Measurements from ENCODE around the gene SUSD6.
A peak's percentile ranks its signal among the peaks of the same experiment; 100 is the strongest.
"Not testable (repeated sequence)": the region's sequence is repeated elsewhere in the genome, so short reads cannot be mapped to it uniquely, and the experiment has no call there.

Gene SUSD6

DNA sequence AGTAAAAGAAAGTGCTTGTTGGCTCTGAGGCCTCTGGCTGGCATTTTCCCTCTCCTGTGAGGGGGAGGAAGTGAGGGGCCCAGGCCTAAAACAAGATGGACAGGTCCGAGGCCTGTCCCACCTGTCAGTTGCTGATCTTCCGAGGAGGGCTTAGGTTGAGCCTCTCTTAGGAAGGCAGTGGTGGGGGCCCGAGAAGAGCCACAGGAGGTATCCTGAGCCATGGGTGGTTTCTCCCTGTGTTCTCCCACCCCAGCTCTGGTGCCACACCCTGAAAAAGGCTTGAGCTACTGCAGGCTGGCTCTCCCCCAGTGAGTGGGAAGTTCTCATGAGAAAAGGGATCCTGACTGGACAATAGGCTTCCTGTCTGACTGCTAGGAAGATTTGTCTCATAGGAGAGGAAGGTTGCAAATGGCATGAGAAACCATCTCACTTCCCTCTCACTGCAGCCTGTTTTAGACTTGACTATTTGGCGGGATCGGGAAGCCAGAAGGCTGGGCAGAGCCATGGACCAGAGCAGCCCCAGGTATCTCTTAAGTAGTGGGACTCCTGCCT is 83.4 kb downstream of the SUSD6 start:
- no peak for DNase-seq (ENCODE audit: low read depth, low spot score)

DNA sequence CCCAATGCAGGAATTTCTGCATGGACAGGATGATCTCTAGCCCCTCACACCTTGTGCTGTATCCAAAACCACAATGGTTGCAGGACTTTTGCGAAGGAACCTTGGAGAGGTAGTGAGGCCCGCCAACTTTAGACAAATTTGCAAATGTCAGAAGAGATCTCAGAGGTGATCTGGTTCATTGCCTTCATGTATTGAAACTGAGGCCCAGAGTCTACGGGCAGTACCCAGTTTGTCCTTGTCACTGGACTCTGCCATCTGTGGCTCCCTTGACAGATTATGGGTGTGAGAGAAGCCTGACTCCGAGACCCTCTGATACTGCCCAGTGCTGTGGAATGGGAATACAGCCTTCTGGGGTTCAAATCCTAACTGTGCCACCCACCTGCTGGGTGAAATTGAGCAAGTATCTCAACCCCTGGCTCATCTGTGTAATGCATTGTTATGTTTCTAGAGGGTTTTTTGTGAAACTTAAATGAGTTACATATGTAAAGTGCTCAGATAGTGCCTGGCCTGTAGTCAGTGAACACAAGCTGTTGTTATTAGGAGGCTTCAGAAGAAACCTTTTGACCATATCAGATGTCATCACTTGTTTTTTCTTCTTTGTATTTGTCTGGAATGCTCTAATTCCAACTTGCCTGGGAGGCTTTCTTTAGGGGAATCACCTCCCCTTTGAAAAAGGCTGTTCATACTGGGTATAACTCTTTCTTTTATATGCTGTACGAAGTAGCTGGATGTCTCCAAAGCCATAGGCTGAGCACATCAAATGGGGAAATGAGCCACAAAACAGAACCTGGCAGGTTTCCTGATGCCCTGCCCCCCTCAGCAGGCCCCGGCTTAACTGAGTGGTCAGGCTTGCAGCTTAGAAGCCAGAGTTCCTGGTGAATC is 84.2 kb downstream of the SUSD6 start:
- DNase-seq (ENCODE audit: low read depth, low spot score), result peak; percentile 81

DNA sequence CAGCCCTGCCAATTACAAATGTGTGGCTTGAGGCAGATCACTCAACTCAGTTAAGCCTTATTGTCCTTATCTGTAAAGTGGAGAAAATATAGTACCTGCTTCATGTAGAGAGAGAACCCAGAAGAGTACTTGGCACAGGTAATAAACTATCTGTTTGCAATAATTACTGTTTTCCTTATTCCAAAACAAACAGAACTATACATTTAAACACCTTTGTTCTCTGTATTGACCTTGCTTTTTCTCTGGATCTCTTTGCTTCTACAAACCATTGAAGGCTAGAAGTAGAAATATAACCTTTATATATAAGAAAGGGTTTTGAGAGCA is 84.8 kb downstream of the SUSD6 start:
- no peak for DNase-seq (ENCODE audit: low read depth, low spot score)

DNA sequence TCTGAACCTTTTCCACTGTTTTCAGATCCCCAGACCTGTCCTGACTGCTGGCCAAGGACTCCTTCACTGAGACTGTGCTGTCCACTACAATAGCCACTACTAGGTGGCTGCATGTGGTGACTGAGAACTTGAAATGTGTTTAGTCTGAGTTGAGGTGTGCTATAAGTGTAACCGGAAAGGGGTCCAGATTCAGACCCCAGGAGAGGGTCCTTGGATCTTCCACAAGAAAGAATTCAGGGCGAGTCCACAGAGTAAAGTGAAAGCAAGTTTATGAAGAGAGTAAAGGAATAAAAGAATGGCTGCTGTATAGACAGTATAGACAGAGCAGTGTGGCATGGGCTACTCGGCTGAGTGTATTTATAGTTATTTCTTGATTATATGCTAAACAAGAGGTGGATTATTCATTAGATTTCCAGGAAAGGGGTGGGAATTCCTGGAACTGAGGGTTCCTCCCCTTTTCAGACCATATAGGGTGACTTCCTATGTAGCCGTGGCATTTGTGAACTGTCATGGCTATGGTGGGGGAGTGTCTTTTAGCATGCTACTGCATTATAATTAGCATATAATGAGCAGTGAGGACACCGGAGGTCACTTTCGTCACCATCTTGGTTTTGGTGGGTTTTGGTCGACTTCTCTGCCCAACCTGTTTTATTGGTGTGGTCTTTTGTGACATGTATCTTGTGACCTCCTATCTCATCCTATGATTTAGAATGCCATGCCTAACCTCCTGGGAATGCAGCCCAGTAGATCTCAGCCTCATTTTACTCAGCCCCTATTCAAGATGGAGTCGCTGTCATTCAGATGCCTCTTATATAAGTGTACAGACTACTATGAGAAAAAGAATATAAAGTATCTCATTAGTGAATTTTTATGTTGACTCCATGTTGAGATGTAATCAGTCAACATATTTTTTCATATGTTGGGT is 85.5 kb downstream of the SUSD6 start:
- DNase-seq (ENCODE audit: low read depth, low spot score), result no peak

DNA sequence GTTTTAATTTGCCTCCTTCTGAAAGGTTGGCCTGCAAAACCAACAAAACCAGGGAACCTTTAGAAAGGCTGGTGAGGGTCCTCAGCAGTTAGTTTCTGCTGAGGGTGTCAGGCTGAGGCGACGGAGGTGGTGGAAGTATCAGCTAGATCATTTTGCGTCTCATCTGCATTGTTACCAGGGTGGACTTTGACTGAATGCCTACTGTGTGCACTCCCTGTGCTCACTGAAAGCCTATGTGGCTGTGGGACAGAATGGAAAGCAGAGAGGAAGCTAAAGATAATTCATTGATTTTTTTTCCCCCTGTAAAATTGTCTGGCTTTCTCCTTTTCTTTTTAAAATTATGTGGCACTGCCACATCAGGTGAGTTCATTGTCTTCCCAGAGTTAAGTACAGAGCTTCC is 87.2 kb downstream of the SUSD6 start:
- DNase-seq (ENCODE audit: low read depth, low spot score), result no peak

DNA sequence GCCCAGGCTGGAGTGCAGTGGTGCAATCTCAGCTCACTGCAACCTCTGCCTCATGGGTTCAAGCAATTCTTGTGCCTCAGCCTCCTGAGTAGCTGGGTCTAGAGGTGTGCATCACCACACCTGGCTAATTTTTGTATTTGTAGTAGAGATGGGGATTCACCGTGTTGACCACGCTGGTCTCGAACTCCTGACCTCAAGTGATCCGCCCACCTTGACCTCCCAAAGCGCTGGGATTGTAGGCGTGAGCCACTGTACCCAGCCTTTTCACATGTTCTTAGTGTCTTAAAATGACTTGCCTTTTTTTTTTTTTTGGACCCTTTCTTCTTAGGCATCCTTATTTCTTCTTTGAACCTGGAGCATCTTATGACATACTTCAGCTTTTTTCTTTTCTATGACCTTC is 87.8 kb downstream of the SUSD6 start:
- not testable (repeated sequence) for DNase-seq (ENCODE audit: low read depth, low spot score)

DNA sequence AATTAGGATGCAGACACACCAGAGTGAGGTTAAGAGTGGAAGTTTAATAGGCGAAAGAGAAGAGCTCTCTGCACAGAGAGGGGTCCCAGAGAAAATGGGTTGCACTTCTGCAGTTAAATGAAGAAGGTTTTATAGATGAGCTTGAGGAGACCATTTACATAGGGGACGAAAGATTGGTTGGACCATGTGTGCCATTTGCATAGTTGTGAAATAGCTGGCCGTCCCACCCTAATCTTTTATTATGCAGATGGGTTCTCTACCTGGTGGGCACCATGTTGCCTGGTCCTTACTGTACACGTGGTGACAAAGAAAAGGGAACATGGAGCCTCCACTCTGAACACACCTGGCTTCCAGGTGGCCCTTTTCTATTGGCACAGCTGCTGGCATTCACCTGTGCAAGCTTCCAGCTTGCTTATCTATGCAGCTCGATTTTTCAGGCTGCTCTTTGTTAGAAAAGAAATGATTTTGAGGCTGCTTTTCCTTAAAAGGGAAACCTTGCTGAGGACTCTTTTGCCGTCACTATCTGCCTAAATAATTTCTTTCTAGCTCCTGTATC is 88.4 kb downstream of the SUSD6 start:
- DNase-seq (ENCODE audit: low read depth, low spot score), result no peak

DNA sequence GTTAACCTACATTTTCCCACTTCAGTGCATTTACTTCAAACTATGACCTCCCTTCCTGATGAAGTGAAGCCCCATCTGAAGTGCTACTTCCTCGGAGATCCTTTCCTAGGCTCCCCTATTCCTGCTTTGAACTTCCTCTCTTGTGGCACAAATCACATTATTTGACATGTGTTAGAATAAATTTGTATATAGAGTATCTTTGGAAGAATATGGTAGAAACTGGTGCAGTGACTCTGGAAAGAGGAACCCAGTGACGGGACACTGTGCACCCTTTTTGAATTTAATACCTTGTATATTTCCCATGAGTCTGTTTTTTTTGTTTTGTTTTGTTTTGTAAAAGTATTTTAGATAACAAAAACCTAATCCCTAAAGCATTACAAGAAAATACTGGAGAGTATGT is 89.2 kb downstream of the SUSD6 start:
- no peak for DNase-seq (ENCODE audit: low read depth, low spot score)

DNA sequence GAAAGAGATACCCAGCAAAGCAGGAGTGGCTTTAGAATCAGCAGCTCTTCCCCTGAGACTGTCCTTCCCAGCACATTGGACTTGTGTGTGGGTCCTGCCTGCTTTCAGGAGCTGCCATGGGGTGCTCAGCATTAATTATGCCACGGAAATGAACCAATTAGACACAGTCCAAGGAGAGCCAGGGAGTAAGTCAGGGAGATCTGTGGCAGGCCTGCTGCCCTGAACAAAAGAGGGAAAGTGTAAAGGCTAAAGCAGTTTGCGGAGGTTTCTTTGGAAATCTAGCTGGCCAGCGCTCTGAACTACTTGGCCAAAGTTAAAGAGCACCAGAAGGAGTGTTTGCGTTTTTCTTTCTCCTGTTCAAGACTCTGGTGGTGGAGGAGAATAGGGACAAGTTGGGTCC is 89.9 kb downstream of the SUSD6 start:
- no peak for DNase-seq (ENCODE audit: low read depth, low spot score)

DNA sequence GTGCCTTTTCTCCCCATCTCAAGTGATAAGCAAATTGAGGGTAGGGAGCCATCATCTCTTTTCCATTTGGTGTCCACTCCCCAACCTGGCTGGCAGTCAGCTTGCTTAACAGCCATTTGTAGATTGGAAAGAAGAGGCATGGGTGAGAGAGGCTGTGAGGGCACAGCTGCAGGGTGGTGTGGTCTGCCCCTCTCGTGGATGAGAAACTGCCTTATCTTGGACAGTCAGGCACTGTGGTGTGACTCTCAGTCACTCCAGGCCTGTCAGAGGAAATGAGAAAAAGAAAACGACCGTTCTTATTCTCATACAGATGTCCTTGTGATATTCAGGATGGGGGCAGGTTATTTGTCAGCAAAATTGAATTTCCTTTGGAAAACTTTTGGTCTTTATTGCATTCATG is 90.5 kb downstream of the SUSD6 start:
- DNase-seq (ENCODE audit: low read depth, low spot score), result no peak

DNA sequence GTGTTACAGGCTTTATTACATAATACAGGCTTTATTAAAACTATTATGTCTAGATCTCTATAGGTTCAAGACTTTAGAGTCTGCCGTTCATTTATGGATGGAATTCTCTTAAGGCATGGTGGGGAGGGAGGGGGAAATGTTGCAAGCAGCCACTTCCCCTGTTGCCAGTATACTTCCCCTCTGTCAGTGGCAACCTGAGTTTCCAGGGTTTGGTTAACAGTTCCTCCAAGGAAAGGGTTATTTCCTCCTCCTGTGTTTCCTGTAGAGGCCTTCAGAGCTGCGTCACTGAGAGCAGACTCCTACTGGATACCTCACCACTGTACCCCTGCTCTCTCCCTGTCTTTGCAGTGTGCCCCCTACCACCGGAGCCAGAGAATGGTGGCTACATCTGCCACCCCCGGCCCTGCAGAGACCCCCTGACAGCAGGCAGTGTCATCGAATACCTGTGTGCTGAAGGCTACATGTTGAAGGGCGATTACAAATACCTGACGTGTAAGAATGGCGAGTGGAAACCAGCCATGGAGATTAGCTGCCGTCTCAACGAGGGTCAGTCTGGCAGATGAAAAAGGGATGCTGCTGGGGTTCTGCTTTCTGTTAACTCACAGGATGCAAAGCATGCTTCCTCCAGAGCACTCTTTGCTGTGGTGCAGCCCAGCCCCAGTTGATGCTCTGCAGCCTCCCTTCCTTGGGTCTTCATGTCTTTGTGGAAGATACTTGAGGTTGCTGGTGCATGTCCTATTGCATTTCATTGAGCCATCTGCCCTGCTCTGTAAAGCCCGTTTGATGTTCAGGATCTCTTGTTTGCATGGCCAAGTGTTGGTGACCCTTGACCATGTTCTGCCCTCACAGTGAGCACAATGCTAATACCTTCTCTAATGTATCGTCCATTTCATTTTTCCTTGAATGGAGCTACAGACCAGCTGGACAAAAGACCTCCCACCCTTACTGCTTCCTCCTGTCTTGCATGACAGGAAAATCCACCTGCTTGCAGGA is 91.9 kb downstream of the SUSD6 start:
- DNase-seq (ENCODE audit: low read depth, low spot score), result no peak

DNA sequence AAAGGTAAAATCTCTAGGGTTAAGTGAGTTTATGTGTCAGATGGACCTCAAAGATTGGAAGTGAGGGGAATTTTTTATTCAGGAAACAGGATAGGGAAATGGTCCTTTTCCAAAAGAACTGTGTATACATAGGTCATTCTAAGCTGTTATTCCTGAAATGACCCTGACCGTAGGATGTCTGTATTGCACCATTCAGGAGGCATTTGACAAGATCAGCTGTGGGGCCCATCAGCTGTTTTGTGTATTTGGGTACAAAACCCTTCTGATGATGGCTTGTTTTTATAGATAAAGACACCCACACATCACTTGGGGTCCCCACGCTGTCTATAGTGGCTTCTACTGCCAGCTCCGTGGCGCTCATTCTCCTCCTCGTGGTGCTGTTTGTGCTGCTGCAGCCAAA is 92.9 kb downstream of the SUSD6 start:
- DNase-seq (ENCODE audit: low read depth, low spot score), result no peak

DNA sequence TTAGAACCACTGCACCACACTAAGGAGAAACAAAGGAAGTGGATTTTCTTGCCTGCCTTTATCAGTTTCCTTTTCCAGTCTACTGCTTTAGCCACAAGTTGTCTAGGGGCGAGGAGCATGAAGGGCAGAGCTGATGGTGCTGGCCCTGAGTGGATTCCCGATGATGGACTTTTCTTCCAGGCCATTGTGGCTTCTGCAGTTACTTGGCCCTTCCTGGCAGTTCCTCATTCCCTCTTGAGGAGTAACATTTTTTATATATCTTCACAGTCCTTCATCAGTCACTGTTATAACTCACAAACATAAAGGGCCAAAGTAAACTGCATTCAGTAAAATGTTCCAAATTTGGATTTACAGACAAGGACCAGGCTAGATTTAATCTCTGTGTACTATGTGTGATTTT is 94.3 kb downstream of the SUSD6 start:
- DNase-seq (ENCODE audit: low read depth, low spot score), result no peak

DNA sequence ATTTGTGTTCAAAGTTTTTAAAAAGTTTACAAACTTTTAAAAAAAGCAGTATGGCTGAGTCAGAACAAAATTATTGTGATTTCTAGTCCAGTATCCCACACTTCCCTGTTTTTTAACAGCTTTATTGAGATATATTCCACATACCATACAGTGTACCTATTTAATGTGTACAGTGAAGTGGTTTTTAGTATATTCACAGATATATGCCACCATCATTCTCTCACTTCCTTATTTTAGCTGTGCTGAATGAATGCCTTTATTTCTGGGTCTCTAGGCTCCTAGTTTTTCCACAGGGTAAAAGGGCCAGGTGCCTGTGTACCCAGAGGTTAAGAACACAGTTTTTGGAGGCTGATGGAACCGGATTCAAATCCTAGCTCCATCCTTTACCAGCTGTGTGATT is 96.7 kb downstream of the SUSD6 start:
- DNase-seq (ENCODE audit: low read depth, low spot score), result no peak

DNA sequence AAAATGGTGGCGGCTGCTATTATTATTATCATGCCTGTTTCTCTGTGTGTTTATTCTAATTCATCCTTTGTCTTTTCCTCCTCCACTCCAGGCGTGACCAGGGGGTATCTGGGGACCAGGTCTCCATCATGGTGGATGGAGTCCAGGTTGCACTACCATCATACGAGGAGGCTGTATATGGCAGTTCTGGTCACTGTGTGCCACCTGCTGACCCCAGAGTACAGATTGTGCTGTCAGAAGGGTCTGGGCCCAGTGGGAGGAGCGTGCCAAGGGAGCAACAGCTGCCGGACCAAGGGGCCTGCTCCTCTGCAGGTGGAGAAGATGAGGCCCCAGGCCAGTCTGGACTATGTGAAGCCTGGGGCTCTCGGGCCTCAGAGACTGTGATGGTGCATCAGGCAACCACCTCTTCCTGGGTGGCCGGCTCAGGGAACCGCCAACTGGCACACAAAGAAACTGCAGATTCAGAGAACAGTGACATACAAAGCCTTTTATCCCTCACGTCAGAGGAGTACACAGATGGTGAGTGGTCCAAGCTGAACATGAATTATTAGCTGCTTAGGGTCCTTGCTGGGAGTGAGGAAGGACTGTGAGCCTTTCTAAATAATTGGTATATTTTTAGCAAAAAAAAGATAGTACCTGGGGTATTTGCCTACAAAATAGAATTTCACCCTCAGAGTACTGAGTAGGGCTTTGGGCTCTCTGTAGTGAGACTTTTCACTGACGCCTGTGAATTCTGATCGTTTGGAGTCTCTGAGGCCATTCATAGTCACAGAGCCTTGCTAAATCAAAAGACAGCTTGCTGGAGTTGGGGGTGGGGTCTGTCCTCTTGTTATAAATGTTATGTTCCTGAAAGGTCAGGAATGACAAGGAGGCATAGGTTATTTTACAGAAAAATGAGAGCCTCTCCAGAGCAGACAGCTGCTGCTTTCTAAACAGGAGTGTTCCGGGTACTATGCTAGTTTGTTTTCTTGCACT is 97.5 kb downstream of the SUSD6 start:
- peak; percentile 38 for DNase-seq (ENCODE audit: low read depth, low spot score)

DNA sequence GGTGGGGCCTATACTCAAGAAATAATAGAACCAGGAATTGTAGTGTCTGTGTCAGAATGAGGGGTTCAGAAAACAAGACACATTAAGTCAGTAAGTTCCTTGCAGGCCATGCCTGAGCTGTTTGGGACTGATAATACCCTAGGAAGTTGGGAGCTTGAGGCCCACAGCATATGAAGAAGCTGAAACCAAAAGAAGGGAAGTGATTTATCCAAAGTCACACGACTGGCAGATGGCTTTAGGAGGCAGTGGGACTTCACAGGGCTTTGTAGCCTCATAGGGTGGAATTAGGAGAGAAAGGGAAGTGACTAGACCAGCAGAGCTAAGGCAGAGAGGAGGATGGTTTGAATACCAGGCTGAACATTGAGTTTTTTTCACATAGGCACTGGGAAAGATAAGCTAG is 99.0 kb downstream of the SUSD6 start:
- DNase-seq (ENCODE audit: low read depth, low spot score), result no peak

DNA sequence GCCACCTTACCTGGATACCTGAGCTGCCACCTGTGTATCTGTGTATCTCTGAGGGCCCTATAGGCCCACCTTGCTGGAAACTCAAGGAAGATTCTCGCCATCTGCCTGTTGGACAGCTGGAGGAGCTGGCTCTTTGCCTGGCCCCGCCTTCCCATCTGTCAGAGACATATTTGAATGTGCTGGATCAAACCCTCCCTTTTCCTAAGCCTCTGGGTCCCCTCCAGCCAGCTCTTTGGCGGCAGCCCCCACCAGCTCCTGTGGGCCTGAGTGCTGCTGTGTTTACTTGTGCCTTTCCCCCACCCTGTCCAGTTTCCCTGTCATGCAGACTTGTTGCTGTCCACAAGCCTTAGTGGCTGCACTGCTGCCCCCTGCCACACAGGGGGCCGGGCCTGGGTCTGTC is 99.7 kb downstream of the SUSD6 start:
- DNase-seq (ENCODE audit: low read depth, low spot score), result no peak

DNA sequence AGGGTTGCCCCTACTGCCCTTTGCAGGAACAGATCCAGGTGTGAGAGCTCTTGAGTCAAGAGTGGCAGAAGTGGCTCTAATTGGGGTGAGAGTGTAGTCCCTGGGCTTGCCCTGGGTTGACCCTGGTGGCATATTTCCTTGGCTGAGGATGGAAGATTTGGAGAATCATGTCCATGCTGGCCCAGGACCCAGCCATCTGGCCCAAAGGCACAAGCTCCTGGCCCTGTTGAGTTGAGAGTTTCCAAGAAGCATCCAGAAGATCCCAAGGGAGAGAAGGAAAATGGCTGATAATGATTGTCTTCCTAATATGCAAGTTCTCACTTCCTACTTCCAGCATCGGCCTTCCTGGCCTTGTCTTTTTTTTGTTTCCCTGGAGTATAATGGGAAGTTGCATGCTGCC is 100.1 kb downstream of the SUSD6 start:
- no peak for DNase-seq (ENCODE audit: low read depth, low spot score)

DNA sequence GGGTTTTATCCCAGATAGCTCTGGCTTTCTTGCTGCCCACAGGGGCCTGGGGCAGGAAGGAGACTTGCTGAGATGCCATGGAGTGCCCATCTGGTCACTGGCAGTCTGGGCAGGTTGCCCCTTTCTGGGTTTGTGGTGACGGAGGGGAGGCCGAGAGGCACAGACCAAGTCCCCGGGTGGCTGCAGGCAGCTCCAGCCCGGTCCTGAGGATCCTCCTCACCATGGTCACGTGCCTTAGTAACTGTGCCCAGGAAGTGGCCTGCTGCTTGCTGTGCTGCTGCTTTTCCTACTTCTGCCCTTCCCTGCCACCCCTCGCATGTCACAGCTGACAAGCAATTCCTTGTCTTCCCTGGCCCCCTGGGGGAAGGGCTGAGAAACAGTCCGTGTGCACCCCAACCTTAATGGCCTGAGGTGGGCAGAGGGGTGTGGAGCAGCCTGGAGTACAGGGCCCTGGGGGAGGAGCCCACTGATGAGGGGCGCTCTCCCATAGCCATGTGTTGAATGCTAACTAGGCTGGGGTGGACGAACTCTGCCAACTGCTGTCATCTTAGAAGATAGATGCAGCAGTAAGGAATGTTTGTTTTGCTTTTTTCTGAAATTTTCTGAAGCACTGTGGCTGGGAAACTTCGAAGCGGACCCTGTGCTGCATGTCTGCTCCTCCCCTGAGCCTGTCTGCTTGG is 100.6 kb downstream of the SUSD6 start:
- DNase-seq (ENCODE audit: low read depth, low spot score), result peak; percentile 62
